Upper lobe of left lung (tissue), 6 donors: ENCODE results near the gene ATPAF2. TPM values are rescaled to one million over a fixed set of nuclear protein-coding genes. Genes with fewer than 3 reads are reported as not detected.

ENCODE experiments used
- ATAC-seq, 2 donors: fragments of 200-7000 bp; cut with Tn5 transposase; one replicate each; pipeline ENCODE4 v1.9.1; 2022; ENCODE audit warnings: mild to moderate bottlenecking in 2 of 2, moderate library complexity in 2 of 2; ENCODE audit not compliant: low FRiP score in 2 of 2
- DNase-seq, 2 donors: peaks; one replicate each; pipeline ENCODE4 v3.0.0-alpha.2; 2019 to 2020
- H3K27ac ChIP-seq, 4 donors: fragments of 200-600 bp; sonication (generic); one replicate each; pipeline ENCODE4 v1.5.1; 2016 to 2019
- H3K27me3 ChIP-seq, 4 donors: fragments of 200-600 bp; sonication (generic); one replicate each; pipeline ENCODE4 v1.5.1; 2017 to 2019
- H3K36me3 ChIP-seq, 4 donors: fragments of 200-600 bp; sonication (generic); one replicate each; pipeline ENCODE4 v1.5.1; 2016 to 2019
- H3K4me1 ChIP-seq, 4 donors: fragments of 200-600 bp; sonication (generic); one replicate each; pipeline ENCODE4 v1.5.1; 2018 to 2019
- H3K4me3 ChIP-seq, 4 donors: fragments of 200-600 bp; sonication (generic); one replicate each; pipeline ENCODE4 v1.5.1; 2017 to 2019; ENCODE audit warnings: mild to moderate bottlenecking in 2 of 4, moderate library complexity in 1 of 4
- H3K9me3 ChIP-seq, 4 donors: fragments of 200-600 bp; sonication (generic); one replicate each; pipeline ENCODE4 v1.5.1; 2018 to 2019
- EP300 ChIP-seq, 4 donors: sonication (generic); formaldehyde crosslinking; IDR thresholded peaks; one replicate each; pipeline ENCODE4 v1.5.1; 2017; ENCODE audit warnings: antibody characterized with exemption in 4 of 4, control low read depth in 2 of 4
- POLR2A ChIP-seq, 4 donors: fragments of 450-650 bp; IDR thresholded peaks; one replicate each; pipeline ENCODE4 v1.5.1; 2016 to 2017; ENCODE audit warnings: antibody characterized with exemption in 4 of 4, mild to moderate bottlenecking in 2 of 4
- POLR2AphosphoS5 ChIP-seq, 2 donors: sonication (generic); formaldehyde crosslinking; IDR thresholded peaks; one replicate each; pipeline ENCODE4 v1.5.1; 2017; ENCODE audit warnings: antibody characterized with exemption in 2 of 2
- WGBS, 2 donors: methylation state at CpG; one replicate each; pipeline ENCODE4 v1.1.5; 2017 to 2018; 5-methylcytosine and 5-hydroxymethylcytosine counted together
- total RNA-seq, 6 donors: library from RNA; depleted of rRNA in 4 of 6; stranded (reverse); fragments of >200 nt in 4 of 6; gene quantifications; one replicate each; pipeline versions ENCODE4 v1.1.0 to v1.2.1, GENCODE V29; 2016 to 2021
- TF ChIP-seq, protein P1 (sequence below), 6 experiments: fragments of 450-650 bp in 4 of 6; fragments of 200-600 bp in 2 of 6; sonication (generic) in 2 of 6; IDR thresholded peaks; one replicate each; pipeline ENCODE4 v1.5.1; 2016 to 2019; ENCODE audit warnings: antibody characterized with exemption in 6 of 6
- donor health status: DM: no; HTN: no; CAD: no; lungs with moderate emphysema.
- donor health status: DM: no; HTN: yes; CAD: no; lungs with severe emphysema.

ATPAF2 gene
- total RNA-seq, 6 donors from 2014 or later = 19.2 to 68.1 (median 30.7) TPM

DNA sequence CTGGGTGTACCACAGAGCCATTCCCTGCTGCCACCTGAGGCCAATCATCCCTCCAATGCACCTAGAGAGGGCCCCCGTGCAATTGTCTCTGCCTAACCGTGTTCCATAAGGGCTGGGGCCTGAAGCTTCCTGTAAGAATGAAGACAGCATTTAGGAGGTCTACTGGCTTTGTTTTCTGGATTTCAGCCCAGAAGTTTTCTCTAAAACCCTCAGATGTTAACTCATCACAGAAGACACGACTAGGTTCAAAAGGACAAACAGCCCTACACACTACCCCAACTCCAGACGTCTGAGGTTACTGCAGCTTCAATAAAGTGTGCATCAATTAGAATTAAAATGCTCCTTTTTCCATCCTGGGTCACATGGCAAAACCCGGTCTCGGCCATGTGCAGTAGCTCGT, 38.0 kb upstream of the ATPAF2 start:
- Histone ChIP-seq H3K36me3 (no peaks in the 10 kb centered on the region), H3K27ac (no peak overlapping the region), H3K9me3 (no peaks in the 10 kb centered on the region), H3K27me3 (no peaks in the 10 kb centered on the region), H3K4me3 (no peak overlapping the region), H3K4me1 (no peaks in the 10 kb centered on the region)
- WGBS, 2 donors = 75 to 79% methylated on average over 7 of the region's 7 CpGs
- ATAC-seq = no peak
- TF ChIP-seq POLR2AphosphoS5 (IDR thresholded peaks at IDR 0.05) = no peak
- TF ChIP-seq, protein P1, sequence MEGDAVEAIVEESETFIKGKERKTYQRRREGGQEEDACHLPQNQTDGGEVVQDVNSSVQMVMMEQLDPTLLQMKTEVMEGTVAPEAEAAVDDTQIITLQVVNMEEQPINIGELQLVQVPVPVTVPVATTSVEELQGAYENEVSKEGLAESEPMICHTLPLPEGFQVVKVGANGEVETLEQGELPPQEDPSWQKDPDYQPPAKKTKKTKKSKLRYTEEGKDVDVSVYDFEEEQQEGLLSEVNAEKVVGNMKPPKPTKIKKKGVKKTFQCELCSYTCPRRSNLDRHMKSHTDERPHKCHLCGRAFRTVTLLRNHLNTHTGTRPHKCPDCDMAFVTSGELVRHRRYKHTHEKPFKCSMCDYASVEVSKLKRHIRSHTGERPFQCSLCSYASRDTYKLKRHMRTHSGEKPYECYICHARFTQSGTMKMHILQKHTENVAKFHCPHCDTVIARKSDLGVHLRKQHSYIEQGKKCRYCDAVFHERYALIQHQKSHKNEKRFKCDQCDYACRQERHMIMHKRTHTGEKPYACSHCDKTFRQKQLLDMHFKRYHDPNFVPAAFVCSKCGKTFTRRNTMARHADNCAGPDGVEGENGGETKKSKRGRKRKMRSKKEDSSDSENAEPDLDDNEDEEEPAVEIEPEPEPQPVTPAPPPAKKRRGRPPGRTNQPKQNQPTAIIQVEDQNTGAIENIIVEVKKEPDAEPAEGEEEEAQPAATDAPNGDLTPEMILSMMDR (IDR thresholded peaks at IDR 0.05) = no peak
- no peak for TF ChIP-seq POLR2A (IDR thresholded peaks at IDR 0.05)
- no peak for TF ChIP-seq EP300 (IDR thresholded peaks at IDR 0.05)
- no peak for DNase-seq

DNA sequence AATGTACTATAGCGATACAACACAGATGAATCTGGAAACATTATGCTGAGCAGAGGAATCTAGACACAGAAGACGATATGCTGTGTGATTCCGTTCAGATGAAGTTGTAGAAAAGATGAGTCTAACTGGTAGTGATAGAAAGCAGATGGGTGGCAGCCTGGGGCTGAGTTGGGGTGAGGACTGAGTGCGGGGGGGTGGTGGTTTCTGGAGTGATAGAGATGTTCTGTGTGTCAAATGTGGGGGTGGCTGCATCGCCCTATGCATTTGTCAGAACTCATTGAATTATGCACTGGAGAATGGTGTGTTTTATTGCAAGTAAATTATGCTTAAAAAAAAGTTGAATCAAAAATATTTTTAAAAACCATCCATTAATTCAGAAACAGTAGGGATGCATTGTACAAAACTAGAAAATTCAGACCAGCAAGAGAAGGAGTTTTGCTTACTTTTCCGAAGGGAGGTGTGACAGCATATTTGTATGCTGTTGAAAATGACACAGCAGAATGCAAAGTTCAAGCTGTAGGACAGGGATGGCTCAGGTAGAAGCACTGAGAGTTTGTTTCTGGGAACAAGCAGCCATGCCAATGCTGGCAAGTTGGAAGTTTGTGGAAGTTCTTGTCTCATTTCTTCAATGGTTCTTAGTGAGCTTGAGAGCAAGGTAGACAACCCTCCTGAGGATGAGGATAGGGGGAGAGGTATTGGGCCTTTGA, 35.8 kb upstream of the ATPAF2 start:
- DNase-seq (no peak), ATAC-seq (no peak)
- WGBS, 2 donors = 78 to 89% methylated on average over 6 of the region's 6 CpGs

DNA sequence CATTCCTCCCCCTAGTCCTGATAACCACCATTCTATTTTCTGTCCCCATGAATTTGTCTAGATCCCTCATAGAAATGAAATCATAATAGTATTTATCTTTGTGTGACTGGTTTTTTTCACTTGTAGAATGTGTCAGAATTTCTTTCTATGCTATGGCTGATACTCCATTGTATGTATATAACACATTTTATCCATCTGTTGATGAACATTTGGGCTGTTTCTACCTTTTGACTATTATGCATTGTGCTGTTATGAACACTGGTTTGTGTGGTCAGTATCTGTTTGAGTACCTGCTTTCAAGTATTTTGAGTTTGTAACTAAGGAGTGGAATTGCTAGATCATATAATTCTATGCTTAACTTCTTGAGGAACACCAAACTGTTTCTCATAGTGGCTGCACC, 32.8 kb upstream of the ATPAF2 start:
- Histone ChIP-seq H3K9me3 (no peaks in the 10 kb centered on the region), H3K4me1 (no peaks in the 10 kb centered on the region), H3K36me3 (no peaks in the 10 kb centered on the region), H3K27me3 (no peaks in the 10 kb centered on the region), H3K4me3 (no peak overlapping the region), H3K27ac (no peak overlapping the region)
- no peak for TF ChIP-seq EP300 (IDR thresholded peaks at IDR 0.05)
- TF ChIP-seq, protein P1 (IDR thresholded peaks at IDR 0.05) = no peak
- TF ChIP-seq POLR2AphosphoS5 (IDR thresholded peaks at IDR 0.05) = no peak
- no peak for TF ChIP-seq POLR2A (IDR thresholded peaks at IDR 0.05)
- ATAC-seq = no peak
- no peak for DNase-seq

More for the DNA sequence above, 35.8 kb upstream of the ATPAF2 start:
- TF ChIP-seq POLR2A (IDR thresholded peaks at IDR 0.05) (no peak), EP300 (IDR thresholded peaks at IDR 0.05) (no peak), POLR2AphosphoS5 (IDR thresholded peaks at IDR 0.05) (no peak)
- TF ChIP-seq, protein P1 (IDR thresholded peaks at IDR 0.05) = no peak
- no peak overlapping the region for H3K27ac ChIP-seq
- H3K4me3 ChIP-seq = no peak overlapping the region
- H3K36me3 ChIP-seq = no peaks in the 10 kb centered on the region
- H3K27me3 ChIP-seq = no peaks in the 10 kb centered on the region
- H3K4me1 ChIP-seq = no peaks in the 10 kb centered on the region
- H3K9me3 ChIP-seq = no peaks in the 10 kb centered on the region

DNA sequence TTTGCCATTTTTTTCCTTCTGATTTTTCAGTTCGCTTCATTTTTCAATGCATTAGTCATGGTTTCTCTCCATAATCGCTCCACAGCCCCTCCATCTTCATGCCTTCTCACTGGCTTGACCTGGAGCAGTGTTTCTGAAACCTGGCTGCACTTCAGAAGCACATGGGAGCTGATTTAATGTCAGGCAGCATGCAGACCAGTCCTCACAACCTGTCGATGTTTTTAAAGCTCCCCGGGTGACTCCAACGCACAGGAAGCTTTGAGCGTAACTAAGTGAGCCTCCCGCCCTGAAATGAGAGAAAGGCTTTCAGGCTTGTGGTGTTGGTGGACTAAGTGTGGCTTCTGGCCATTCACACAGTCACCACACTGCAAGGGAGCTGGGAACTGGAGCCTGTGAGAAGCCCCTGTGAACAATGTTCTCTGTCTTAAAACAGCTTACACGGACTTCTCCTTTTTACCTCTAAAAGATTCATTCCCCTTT, 31.9 kb upstream of the ATPAF2 start:
- DNase-seq = no peak

More for the DNA sequence above, 31.9 kb upstream of the ATPAF2 start:
- ATAC-seq = no peak
- WGBS, 2 donors = 16 to 18% methylated on average over 8 of the region's 8 CpGs
- H3K27me3 ChIP-seq = no peaks in the 10 kb centered on the region
- peaks cover 0 to 6% (median 4%) of the 10 kb centered on the region in 4 donors for H3K36me3 ChIP-seq
- no peaks in the 10 kb centered on the region for H3K4me1 ChIP-seq
- no peaks in the 10 kb centered on the region for H3K9me3 ChIP-seq
- no peak overlapping the region for H3K4me3 ChIP-seq
- TF ChIP-seq, protein P1 (IDR thresholded peaks at IDR 0.05) = no peak
- TF ChIP-seq POLR2AphosphoS5 (IDR thresholded peaks at IDR 0.05) = no peak
- no peak for TF ChIP-seq EP300 (IDR thresholded peaks at IDR 0.05)
- no peak for TF ChIP-seq POLR2A (IDR thresholded peaks at IDR 0.05)
- H3K27ac ChIP-seq = no peak overlapping the region
